Endodermal cell (in vitro differentiated cells): ENCODE measurements around the gene JMJD1C. TPM values are rescaled to one million over a fixed set of nuclear protein-coding genes. Genes with fewer than 3 reads are reported as not detected.

Source experiments
- DNase-seq: peaks from one replicate; pipeline ENCODE4 v3.0.0-alpha.2; 2017
- H3K27ac ChIP-seq: 2 replicates; pipeline ENCODE4 v1.5.1; 2013; ENCODE audit warnings: mild to moderate bottlenecking, low read depth, low read length, moderate library complexity
- H3K27me3 ChIP-seq: 2 replicates; pipeline ENCODE4 v1.6.1; 2013; ENCODE audit warnings: mild to moderate bottlenecking, low read length, moderate library complexity; ENCODE audit not compliant: insufficient read depth, control insufficient read depth, poor library complexity, severe bottlenecking
- H3K36me3 ChIP-seq: 2 replicates; pipeline ENCODE4 v1.7.0; 2013; ENCODE audit warnings: mild to moderate bottlenecking, low read length, moderate library complexity; ENCODE audit not compliant: control insufficient read depth, insufficient read depth
- H3K4me1 ChIP-seq: one replicate; pipeline ENCODE4 v1.7.0; 2013; ENCODE audit warnings: low read length; ENCODE audit not compliant: control insufficient read depth, insufficient read depth
- H3K4me3 ChIP-seq: 2 replicates; pipeline ENCODE4 v1.5.1; 2013; ENCODE audit warnings: mild to moderate bottlenecking, low read length, moderate library complexity
- H3K9ac ChIP-seq: 2 replicates; pipeline ENCODE4 v1.6.1; 2013; ENCODE audit warnings: mild to moderate bottlenecking, low read length, moderate library complexity; ENCODE audit not compliant: poor library complexity, severe bottlenecking; ENCODE audit errors: extremely low read depth
- H3K9me3 ChIP-seq: 2 replicates; pipeline ENCODE4 v1.6.1; 2013; ENCODE audit warnings: mild to moderate bottlenecking, low read length, moderate library complexity; ENCODE audit not compliant: control insufficient read depth
- H3K27ac Mint-ChIP-seq: 2 replicates; pipeline ENCODE4 v1.8.0; 2020; ENCODE audit warnings: mixed read lengths
- H3K27me3 Mint-ChIP-seq: 2 replicates; pipeline ENCODE4 v1.8.0; 2021; ENCODE audit warnings: mild to moderate bottlenecking, mixed read lengths; ENCODE audit not compliant: insufficient read depth
- H3K36me3 Mint-ChIP-seq: 2 replicates; pipeline ENCODE4 v1.8.0; 2020; ENCODE audit warnings: low read depth, mixed read lengths
- H3K4me1 Mint-ChIP-seq: 2 replicates; pipeline ENCODE4 v1.8.0; 2020; ENCODE audit warnings: mixed read lengths
- H3K4me3 Mint-ChIP-seq: 2 replicates; pipeline ENCODE4 v1.8.0; 2020; ENCODE audit warnings: mild to moderate bottlenecking, moderate library complexity, mixed read lengths
- H3K9me3 Mint-ChIP-seq: 2 replicates; pipeline ENCODE4 v1.8.0; 2020; ENCODE audit warnings: mild to moderate bottlenecking, mixed read lengths
- CTCF ChIP-seq: fragments of 200-600 bp; sonication (generic); conservative IDR thresholded peaks from 2 replicates; pipeline ENCODE4 v1.5.0; 2021; ENCODE audit warnings: antibody characterized with exemption, mild to moderate bottlenecking
- WGBS, 2 experiments: methylation state at CpG; one replicate each; pipeline versions ENCODE4 v1.1.5 to v1.1.7; 2013; ENCODE audit warnings: missing lambda C conversion rate in 2 of 2, mixed read lengths in 1 of 2; ENCODE audit not compliant: insufficient coverage in 1 of 2, insufficient read length in 1 of 2; 5-methylcytosine and 5-hydroxymethylcytosine counted together
- total RNA-seq, 2 donors: library from RNA; stranded (reverse); fragmentation: NEBNext Ultra II Directional in 1 of 2; extraction: Animal tissue kit (Norgen Biotek cat#: 25700) in 1 of 2; gene quantifications; 2 replicates in 1 of 2; 3 replicates in 1 of 2; pipeline ENCODE4 v1.2.1, GENCODE V29; 2021

JMJD1C gene
- total RNA-seq, 2 donors from 2014 or later = 91.3 to 114 TPM

DNA sequence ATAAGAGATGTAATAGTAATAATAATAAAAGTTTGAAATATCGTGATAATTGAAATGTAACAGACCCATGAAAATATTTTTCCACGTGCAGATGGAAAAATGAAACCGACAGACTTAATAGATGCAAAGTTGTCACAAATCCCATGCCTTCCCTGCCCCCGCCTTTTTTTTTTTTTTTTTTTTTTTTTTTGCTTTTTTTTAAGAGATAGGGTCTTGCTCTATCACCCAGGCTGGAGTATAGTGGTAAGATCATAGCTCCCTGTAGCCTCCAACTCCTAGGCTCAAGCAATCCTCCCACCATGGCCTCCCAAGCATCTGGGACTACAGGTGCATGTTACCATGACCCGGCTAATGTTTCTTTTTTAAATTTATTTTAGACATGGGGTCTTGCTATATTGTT, 80.5 kb downstream of the JMJD1C start:
- no peaks in the 10 kb centered on the region for H3K27me3 ChIP-seq
- H3K36me3 Mint-ChIP-seq = peaks cover 6% of the 10 kb centered on the region
- H3K4me1 Mint-ChIP-seq = peaks cover 22% of the 10 kb centered on the region
- H3K9me3 Mint-ChIP-seq = peaks cover 2% of the 10 kb centered on the region
- H3K4me3 ChIP-seq = no peak overlapping the region
- no peak for DNase-seq
- H3K36me3 ChIP-seq = peaks cover 5% of the 10 kb centered on the region
- no peak overlapping the region for H3K27ac ChIP-seq
- H3K4me3 Mint-ChIP-seq = no peak overlapping the region
- peaks cover 3% of the 10 kb centered on the region for H3K4me1 ChIP-seq
- no peak for TF ChIP-seq CTCF
- WGBS, 2 experiments = 90 to 100% methylated on average over 3 to 4 of the region's 5 CpGs
- no peaks in the 10 kb centered on the region for H3K9me3 ChIP-seq
- no peak overlapping the region for H3K27ac Mint-ChIP-seq
- H3K27me3 Mint-ChIP-seq = no peaks in the 10 kb centered on the region
- no peak overlapping the region for H3K9ac ChIP-seq

GRCh38 chr10:63384675-63385074, 81.1 kb downstream of the JMJD1C start:
- no peaks in the 10 kb centered on the region for H3K9me3 Mint-ChIP-seq
- no peaks in the 10 kb centered on the region for H3K27me3 Mint-ChIP-seq
- DNase-seq = no peak
- peaks cover 3% of the 10 kb centered on the region for H3K4me1 ChIP-seq
- no peak overlapping the region for H3K9ac ChIP-seq
- H3K9me3 ChIP-seq = no peaks in the 10 kb centered on the region
- H3K27me3 ChIP-seq = no peaks in the 10 kb centered on the region
- H3K4me1 Mint-ChIP-seq = peaks cover 22% of the 10 kb centered on the region
- H3K36me3 ChIP-seq = peaks cover 10% of the 10 kb centered on the region
- peaks cover 10% of the 10 kb centered on the region for H3K36me3 Mint-ChIP-seq
- 75 to 96% methylated on average over 1 to 2 of the region's 2 CpGs for WGBS, 2 experiments
- H3K27ac Mint-ChIP-seq = no peak overlapping the region
- TF ChIP-seq CTCF = no peak
- H3K4me3 Mint-ChIP-seq = no peak overlapping the region
- no peak overlapping the region for H3K4me3 ChIP-seq
- H3K27ac ChIP-seq = no peak overlapping the region

DNA sequence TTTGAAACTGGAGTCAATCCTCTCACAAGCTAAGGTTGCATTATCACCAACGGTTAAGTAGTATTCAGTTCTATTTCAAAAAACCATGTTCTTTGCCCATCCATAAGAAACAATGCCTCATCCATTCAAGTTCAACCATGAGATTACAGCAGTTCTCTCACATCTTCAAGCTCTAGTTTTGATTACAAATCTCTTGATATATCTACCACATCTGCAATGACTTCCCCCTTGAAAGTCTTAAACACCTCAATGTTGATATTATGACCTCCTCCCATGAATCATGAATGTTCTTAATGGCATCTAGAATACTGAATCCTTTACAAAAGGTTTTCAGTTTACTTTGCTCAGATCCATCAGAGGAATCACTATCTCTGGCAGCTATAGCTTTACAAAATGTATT, 81.8 kb downstream of the JMJD1C start:
- no peak overlapping the region for H3K4me3 Mint-ChIP-seq
- peaks cover 14% of the 10 kb centered on the region for H3K36me3 Mint-ChIP-seq
- TF ChIP-seq CTCF = no peak
- H3K27ac Mint-ChIP-seq = no peak overlapping the region
- no peaks in the 10 kb centered on the region for H3K27me3 ChIP-seq
- no peaks in the 10 kb centered on the region for H3K9me3 ChIP-seq
- no peak overlapping the region for H3K4me3 ChIP-seq
- H3K4me1 Mint-ChIP-seq = peaks cover 19% of the 10 kb centered on the region
- H3K9me3 Mint-ChIP-seq = no peaks in the 10 kb centered on the region
- WGBS, 2 experiments = 92 to 100% methylated on average over 1 of the region's 1 CpG
- peaks cover 3% of the 10 kb centered on the region for H3K4me1 ChIP-seq
- no peak for DNase-seq
- H3K36me3 ChIP-seq = peaks cover 16% of the 10 kb centered on the region
- H3K9ac ChIP-seq = no peak overlapping the region
- H3K27me3 Mint-ChIP-seq = no peaks in the 10 kb centered on the region
- no peak overlapping the region for H3K27ac ChIP-seq
